Astrocyte of the cerebellum (primary cell): Measurements from ENCODE around the gene TARBP2.
A peak's percentile ranks its signal among the peaks of the same experiment; 100 is the strongest.

Experiments used
- DNase-seq: peaks from one replicate; pipeline ENCODE4 v3.0.0-alpha.2; 2011; ENCODE audit warnings: low read depth
- H3K4me3 ChIP-seq: 2 replicates; pipeline ENCODE4 v1.5.1; 2011; ENCODE audit warnings: mild to moderate bottlenecking, low read depth, low read length, moderate library complexity
- in situ Hi-C: cut with HindIII; loops from 2 replicates; pipeline ENCODE4 v1.10.0; 2017; ENCODE audit warnings: low sequenced_read_pairs
- TF ChIP-seq, protein P1 (sequence below): IDR thresholded peaks from 2 replicates; pipeline ENCODE4 v1.5.1; 2012; ENCODE audit warnings: low read length, low read depth, moderate library complexity, mild to moderate bottlenecking; ENCODE audit errors: missing control alignments

Gene TARBP2, protein sequence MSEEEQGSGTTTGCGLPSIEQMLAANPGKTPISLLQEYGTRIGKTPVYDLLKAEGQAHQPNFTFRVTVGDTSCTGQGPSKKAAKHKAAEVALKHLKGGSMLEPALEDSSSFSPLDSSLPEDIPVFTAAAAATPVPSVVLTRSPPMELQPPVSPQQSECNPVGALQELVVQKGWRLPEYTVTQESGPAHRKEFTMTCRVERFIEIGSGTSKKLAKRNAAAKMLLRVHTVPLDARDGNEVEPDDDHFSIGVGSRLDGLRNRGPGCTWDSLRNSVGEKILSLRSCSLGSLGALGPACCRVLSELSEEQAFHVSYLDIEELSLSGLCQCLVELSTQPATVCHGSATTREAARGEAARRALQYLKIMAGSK

DNA sequence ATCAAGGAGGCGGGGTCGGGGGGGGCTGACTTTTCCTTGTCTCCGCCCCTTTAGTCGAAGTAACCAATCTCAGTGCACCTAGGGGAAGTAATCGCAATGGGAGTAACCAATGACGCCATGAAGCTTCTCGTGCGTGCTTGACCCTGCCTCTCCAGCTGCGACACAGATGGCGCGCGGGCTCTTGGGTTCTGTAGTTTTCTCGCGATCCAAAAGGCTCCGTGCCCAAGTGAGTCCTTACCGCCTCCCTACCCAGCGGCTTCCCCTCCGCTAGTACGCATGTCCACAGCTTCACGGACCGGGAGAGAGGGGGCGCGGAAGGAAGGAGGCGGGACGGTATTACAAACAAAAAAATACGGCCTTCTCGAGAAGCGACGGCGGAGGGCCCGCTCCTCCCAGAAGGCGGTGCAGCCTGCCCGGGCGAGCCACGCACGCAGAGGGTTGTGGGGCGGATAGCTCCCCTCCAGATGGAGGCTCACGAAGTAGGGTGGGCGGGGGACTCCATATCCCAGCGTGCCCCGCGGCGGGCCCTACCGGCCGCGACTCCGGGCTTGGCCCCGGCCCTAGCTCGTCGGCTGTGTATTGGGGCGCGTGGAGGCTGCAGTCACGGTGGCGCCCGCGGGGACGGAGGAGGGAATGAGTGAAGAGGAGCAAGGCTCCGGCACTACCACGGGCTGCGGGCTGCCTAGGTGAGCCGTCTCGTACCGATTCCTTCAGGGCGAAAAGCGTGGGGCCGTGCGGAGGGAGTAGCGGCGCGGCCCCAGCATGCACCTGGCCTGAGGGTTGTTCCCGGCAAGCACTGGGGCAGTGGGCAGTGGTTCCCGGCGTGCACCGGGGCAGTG, at the start of gene TARBP2:
Gene TARBP2 (plus strand): TSS at position 508 of the 839 bp plus-strand sequence. CDS start 126 bp downstream, at position 634.
- H3K4me3 ChIP-seq: peak within 1 kb of the TSS; percentile 56
- TF ChIP-seq, protein P1, sequence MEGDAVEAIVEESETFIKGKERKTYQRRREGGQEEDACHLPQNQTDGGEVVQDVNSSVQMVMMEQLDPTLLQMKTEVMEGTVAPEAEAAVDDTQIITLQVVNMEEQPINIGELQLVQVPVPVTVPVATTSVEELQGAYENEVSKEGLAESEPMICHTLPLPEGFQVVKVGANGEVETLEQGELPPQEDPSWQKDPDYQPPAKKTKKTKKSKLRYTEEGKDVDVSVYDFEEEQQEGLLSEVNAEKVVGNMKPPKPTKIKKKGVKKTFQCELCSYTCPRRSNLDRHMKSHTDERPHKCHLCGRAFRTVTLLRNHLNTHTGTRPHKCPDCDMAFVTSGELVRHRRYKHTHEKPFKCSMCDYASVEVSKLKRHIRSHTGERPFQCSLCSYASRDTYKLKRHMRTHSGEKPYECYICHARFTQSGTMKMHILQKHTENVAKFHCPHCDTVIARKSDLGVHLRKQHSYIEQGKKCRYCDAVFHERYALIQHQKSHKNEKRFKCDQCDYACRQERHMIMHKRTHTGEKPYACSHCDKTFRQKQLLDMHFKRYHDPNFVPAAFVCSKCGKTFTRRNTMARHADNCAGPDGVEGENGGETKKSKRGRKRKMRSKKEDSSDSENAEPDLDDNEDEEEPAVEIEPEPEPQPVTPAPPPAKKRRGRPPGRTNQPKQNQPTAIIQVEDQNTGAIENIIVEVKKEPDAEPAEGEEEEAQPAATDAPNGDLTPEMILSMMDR: no peak
- peak; percentile 99 for DNase-seq
- in situ Hi-C loops: no loop called here

DNA sequence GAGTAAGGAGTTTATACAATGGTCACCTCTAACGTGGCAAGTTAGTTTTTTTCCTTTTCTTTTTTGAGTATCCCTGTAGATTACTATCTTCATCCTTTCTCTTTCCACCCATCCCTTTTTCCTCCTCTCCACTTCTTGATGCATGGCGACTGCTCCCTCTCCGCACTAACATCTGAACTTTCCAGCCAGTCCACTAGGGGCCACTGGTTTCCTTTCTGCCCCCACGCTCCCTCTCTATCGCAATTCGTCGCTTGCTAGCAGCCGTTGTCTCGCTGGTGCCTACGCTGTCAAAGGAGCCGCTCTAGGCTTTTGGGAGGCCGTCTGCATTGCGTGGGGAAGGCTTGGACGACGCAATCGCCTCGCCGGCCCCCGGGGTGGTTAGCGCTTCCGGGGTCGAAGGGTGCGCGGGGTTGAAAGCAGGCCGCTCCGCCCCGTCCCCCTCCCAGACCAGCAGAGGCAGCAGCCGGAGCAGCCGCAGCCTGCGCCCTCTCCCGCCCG, 49.4 kb upstream of the TARBP2 start, which contains the start of gene PCBP2:
Gene PCBP2 (plus strand): TSS at position 442 of the 498 bp plus-strand sequence. CDS start 2,699 bp downstream, outside the sequence.
- peak; percentile 99 for DNase-seq
- in situ Hi-C loops: no loop called here
- peak within 1 kb of the TSS; percentile 90 for H3K4me3 ChIP-seq
- TF ChIP-seq, protein P1: peak; percentile 89

DNA sequence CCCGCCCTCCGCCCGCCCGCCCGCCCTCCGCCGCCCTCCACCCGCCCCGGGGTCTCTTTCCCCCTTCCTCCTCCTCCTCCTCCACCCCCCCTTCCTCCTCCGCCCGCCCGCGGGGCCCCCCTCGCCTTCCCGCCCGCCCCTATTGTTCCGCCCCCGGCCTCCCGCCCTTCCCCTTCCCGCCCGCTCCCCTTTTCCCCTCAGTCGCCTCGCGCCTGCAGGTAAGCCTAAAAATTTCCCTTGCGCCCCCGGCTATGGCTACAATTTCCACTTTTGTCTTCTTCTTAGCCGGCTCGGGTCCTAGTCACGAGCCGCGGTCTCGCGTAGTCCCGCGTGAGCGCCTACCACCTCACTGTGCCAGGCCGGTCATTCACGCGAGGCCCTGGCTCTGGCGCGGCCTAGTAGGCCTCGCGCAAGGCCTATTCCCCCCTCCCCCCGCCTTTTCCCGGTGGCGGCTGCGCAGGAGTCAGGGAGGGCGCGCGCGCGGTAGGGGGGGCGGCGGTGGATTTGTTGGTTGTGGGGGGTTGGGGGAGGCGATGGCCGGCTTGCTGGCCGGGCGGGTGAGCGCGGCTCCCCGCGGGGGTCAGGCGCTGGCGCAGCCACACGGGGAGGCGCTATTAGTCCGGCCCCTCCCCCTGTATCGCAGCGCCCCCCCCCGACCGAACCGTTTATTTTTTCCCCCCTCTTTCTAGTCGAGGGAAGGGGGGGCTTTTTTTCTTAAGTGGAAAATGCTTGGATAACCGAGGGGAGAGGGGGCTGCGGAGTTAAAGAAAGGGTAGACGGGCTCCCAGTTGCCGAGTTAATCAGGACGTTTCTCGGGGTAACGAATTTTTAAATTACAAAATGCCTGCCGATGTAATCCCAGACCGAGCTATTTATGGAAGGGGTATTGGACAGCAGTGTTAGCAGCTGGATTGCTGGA, 48.7 kb upstream of the TARBP2 start:
- DNase-seq: peak; percentile 66
- TF ChIP-seq, protein P1: peak; percentile 22
- in situ Hi-C loops: no loop called here
- H3K4me3 ChIP-seq: peak overlapping the region; percentile 90

DNA sequence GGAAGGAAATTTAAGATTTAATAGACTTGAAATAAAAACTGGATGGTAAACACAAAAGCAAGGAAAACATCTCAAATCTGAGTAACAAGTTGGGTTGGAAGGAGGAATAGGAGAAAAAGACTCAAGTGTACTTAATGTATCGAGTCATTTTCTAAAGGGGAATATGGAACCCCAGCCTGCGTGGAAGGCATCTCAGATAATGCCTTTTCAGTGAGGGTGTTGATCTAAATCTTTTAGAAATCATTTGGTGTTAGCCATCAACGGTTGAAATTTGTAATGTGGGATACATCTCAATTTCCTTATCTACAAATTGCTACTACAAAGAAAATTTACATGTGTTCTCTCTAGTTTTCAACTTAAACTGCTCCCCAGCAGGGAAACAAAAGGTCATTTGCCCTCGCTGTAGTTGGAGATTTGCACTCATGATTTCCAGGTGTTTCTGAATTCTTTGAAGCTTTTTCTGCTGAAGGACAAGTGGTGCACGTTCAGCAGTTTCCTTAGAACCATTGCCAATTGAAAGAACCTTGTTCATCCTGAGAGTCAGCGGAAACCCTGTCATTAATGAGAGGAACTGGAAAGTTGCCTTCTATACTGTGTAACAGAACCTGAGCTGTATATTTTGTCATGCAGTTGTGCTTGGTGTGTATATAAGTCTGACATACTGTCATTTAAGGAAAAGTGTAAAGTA, 47.0 kb upstream of the TARBP2 start:
- no peak for DNase-seq
- in situ Hi-C loops: no loop called here
- H3K4me3 ChIP-seq: peak overlapping the region; percentile 90
- TF ChIP-seq, protein P1: no peak

DNA sequence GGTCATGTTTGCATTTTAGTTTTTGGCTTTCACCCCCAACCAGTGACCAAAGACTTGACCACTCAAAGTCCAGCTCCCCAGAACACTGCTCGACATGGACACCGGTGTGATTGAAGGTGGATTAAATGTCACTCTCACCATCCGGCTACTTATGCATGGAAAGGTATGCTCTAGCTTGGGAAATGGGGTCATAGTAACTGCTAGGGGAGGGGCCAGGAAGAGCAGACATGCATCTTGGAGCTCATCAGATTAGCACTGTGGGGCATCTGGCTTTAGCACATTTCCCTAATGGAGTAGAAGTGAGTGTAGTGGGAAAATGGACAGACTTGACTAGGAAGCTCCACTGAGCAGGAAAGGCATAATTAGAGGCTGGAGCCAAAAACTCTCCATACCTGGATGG, 46.4 kb upstream of the TARBP2 start:
- in situ Hi-C loops: no loop called here
- H3K4me3 ChIP-seq: no peak overlapping the region
- TF ChIP-seq, protein P1: no peak
- DNase-seq: no peak
